ENCODE data around the gene RPGR.
A peak's percentile ranks its signal among the peaks of the same experiment; 100 is the strongest.

Gene RPGR, protein sequence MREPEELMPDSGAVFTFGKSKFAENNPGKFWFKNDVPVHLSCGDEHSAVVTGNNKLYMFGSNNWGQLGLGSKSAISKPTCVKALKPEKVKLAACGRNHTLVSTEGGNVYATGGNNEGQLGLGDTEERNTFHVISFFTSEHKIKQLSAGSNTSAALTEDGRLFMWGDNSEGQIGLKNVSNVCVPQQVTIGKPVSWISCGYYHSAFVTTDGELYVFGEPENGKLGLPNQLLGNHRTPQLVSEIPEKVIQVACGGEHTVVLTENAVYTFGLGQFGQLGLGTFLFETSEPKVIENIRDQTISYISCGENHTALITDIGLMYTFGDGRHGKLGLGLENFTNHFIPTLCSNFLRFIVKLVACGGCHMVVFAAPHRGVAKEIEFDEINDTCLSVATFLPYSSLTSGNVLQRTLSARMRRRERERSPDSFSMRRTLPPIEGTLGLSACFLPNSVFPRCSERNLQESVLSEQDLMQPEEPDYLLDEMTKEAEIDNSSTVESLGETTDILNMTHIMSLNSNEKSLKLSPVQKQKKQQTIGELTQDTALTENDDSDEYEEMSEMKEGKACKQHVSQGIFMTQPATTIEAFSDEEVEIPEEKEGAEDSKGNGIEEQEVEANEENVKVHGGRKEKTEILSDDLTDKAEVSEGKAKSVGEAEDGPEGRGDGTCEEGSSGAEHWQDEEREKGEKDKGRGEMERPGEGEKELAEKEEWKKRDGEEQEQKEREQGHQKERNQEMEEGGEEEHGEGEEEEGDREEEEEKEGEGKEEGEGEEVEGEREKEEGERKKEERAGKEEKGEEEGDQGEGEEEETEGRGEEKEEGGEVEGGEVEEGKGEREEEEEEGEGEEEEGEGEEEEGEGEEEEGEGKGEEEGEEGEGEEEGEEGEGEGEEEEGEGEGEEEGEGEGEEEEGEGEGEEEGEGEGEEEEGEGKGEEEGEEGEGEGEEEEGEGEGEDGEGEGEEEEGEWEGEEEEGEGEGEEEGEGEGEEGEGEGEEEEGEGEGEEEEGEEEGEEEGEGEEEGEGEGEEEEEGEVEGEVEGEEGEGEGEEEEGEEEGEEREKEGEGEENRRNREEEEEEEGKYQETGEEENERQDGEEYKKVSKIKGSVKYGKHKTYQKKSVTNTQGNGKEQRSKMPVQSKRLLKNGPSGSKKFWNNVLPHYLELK

DNA sequence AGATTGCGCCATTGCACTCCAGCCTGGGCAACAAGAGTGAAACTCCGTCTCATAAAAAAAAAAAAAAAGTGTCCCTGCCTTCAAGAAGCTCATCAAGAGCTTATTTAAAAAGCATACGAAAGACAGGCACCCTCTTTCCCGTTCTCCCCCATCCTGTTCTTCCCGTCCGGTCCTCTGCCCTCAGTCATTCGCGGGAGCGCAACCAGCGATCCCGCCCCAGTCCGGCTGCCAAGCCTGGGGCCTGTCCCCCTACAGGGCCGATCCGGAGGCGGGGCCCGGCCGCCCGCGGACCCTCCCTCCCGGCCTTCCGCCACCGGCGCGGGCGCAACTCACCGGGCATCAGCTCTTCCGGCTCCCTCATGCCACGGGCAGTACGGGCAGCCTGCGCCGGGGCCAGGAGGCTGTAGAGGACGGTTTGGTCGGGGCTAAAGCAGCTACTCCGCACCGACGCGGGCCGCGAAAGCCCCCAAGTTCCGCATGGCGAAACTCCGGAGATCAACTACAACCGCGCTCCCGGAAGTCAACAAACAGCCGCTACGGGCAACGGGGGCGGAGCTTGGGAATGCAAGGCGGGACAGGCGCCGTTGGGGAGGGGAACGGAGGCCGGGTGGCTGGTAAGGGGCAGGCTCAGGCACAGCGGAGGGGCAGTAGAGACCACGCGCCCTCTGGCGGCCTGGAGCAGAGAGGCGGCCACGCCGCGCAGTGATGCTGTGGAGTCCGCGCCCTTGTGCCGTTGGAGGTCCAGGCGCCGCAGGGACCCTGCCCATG lies at the start of gene RPGR:
Gene RPGR (minus strand): TSS at position 503 of the 768 bp plus-strand sequence. CDS start 142 bp downstream, at position 361.
- peak; percentile 93 for DNase-seq

DNA sequence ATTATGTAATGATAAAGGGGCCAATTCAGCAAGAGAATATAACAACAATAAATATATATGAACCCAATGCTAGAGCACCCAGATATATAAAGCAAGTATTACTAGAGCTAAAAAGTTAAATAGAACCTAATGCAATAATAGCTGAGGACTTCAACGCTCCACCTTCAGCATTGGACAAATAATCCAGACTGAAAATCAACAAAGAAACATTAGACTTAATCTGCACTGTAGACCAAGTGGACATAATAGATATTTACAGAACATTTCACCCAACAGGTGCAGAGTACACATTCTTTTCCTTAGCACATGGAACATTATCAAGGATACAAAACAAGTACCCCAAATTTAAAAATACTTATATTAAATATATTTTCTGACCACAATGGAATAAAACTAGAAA lies 49.4 kb upstream of the RPGR start:
- no peak for DNase-seq

DNA sequence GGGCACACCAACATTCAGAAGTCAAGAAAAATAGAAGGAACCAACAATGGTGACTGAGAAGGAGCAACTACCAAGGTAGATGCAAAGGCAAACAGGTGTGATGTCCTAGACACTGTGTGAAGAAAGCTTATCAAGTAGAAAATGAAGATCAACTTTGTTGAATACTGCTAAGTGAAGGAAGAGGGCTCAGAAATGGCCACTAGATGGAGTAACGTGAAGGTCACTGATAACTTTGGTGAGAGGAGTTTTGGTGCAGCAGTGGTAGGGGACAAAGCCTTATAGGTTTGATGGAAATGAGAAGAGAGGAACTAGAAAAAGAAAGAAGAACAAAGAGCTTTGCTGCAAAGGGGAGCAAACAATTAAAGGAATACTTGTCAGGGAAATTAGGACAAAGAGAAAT lies 48.6 kb upstream of the RPGR start:
- DNase-seq = no peak

GRCh38 chrX:38374431-38374830 lies 47.1 kb upstream of the RPGR start:
- DNase-seq = no peak

GRCh38 chrX:38371641-38372040 lies 44.3 kb upstream of the RPGR start:
- DNase-seq = no peak

GRCh38 chrX:38368774-38369173 lies 41.5 kb upstream of the RPGR start:
- no peak for DNase-seq

DNA sequence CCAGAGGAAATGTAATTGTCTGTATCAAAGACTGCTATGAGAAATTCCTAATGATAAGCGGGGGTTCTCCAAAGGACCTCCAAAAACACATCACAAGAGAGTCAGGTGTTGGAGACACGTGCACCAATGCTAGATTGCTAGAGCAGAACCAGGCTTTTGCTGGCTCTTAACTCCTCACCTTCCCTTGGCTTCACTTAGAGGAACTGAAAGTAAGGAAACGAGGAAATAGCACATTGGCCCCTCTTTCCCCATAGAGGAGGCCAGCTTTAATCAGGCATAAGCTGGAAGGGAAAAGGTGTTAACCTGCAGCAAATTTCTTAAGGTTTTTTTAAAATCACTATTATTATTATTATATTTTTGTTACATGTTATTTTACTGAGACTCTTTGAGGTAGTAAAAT lies 38.6 kb upstream of the RPGR start:
- no peak for DNase-seq

GRCh38 chrX:38363046-38363445 lies 35.7 kb upstream of the RPGR start:
- no peak for DNase-seq

DNA sequence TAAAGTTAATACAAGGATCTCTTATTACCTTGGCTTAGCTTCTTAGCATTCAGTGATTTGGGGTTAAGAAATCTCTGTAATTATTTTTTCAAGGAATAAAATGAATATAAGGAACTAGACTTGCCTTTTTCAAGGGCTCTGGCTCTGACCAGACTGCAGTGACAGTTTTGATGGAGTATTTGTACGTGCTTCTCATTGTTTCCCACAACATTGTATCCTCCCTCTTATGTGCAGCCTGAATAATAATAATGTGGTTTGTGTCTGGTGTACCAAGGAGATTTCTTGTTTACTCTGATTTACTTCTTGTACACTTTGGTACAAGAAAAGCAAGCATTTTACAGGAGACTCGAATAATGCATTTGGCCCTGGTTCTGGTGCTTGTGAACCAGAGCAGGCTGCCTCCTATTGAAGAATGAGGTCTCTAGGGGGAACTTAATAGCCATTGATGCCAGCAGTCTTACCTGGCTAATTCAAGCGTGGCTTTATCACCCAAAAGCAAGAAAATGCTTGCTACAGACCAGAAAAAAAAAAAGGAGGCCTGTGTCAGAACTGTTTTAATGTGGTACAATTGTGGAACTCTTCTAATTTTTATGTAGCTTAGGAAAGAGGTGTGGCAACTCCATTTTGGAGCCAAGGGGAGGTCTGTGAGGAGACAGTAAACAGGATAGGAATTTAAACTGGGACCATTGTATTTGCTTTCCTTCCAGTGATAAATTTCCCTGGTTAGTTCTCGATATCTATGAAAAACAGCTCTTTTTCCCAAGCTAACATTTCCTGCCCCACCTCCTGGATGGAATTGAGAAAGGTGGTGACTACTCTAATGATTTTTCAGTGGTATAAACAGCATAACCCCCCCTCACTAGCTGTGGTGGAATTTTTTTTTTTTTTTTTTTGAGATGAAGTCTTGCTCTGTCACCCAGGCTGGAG lies 30.7 kb upstream of the RPGR start:
- no peak for DNase-seq

DNA sequence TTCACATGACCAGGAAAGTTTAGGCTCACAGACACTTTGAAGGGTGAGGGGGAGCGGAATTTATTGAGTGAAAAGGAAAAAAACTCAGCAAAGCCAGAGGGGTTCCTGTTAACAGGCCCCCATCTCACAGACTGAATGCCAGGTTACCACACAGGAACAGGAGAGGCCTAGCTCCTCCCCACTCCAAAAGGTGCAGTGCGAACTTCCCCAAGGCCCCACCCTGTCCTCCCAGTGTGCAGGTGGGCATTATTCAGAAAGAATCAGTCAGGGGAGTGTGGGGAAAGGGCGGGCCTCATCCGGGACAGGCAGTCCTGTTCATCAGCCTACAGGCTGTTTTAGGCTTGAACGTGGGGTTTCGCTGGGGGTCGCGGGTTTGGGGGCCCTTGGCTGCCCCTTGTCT lies 29.1 kb upstream of the RPGR start:
- no peak for DNase-seq

- no peak for DNase-seq
Observed at GRCh38 chrX:38352362-38352761, 25.1 kb upstream of the RPGR start, which contains the start of gene OTC. Gene OTC, plus strand, starts transcription at chrX:38352604. Its CDS starts 93 bp downstream, at chrX:38352697.

DNA sequence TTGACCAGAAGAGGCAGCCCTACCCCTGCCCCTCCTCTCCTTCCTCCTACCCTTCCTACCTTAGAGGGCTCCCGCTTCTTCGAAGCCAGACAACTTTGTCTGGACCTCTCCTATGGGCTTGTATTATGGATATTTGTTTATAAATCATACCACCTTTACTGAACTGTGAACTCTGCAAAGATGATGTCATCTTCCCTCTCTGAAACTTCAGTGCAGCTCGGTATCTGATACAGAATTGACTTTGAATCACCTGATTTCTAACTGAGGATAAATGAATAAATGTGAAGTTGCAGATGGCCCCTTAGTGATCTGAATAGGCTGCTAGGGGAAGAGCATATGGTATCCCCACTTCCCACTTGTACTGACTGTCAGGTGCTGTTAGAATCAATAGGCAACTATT lies 24.0 kb upstream of the RPGR start:
- no peak for DNase-seq

- DNase-seq = peak; percentile 1
Observed at GRCh38 chrX:38347136-38347535, 19.8 kb upstream of the RPGR start.

DNA sequence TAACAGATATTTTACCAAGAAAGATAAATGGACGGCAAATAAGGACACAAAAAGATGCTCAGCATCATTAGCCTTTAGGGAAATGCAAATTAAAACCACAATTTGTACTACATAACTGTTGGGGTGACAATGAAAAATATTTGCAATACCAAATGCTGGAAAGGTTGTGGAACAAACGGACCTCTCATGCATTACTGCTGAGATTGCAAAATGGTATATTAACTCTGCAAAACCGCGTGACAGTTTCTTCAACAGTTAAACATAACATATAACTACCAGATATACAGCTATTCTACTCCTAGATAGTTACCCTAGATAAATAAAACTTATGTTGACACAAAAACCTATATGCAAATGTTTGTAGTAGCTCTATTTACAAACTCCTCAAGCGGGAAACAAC lies 18.8 kb upstream of the RPGR start:
- no peak for DNase-seq

DNA sequence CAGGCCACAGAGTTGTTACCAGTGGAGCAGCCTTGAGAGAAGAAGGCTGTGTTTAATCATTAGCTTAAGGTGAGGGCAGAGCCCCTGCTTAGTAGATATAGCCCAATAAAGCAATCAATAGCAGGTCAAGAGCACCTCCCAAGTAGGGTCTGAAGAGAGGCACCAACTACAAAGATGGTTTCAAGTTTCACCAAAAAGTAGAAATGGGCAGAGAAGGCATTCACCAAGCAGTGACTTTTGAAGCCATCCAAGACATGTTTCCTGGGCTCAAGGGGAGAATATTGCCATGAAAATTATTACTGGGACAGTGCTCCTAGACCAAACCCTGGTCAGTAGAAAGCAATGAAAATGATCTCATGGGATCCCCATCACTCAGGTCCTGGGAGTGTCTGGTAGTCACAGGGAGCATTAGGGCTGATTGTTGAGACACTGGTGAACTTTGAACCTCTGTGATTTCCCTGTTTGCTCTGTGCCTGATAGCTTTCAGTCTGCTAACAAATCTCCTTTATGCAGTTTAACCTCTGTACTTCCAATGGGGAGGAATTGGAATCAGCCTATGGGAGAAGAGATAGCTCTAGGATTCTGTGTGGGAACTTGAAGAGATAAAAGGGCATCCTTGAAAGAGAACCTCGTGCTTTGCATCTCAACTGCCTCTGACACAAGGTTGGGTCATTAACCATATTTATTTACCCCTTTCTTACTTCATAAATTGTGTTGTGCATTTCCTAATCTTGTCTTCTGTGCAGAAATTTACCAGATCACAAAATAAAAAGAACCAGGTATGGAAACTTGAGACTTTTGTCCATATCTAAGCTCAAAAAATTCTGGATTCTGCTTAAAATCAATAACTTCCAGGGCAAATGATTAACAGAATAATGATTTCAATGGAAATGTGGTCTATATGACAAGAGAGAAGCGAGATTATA lies 15.8 kb upstream of the RPGR start:
- no peak for DNase-seq

GRCh38 chrX:38341442-38341841 lies 14.1 kb upstream of the RPGR start:
- DNase-seq = no peak

DNA sequence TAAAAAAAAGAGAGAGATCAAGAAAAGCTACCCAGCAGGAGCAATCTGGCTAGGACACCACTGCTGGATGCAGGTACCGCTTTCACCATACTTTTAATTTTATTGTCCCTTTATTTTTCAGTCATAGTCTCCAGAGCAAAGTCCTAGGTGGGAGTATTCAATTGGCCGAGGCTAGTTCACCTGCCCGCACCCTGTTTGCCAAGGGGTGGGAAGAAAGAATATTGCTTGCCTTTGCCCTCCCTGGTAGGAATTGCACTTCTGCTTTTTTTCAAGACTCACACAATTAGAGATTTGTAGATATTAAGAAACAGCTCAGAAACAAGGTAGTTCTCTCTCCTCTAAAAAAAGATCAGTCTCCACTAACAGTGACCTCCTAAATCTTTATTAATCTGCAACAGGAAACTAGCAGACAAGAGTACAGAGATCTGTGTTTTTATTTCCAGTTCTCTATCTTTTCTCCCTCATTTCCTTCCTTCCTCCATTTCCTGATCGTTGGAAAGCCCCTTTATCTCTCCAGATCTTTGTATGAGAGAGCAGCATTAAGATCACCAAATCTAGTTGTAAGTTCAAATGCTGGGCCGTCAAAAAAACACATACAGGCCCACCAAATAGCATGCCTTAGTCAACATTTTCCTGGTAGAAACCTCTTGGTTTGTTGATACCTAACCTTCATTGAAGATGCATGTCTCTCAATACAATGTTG lies 9.4 kb upstream of the RPGR start:
- no peak for DNase-seq

DNA sequence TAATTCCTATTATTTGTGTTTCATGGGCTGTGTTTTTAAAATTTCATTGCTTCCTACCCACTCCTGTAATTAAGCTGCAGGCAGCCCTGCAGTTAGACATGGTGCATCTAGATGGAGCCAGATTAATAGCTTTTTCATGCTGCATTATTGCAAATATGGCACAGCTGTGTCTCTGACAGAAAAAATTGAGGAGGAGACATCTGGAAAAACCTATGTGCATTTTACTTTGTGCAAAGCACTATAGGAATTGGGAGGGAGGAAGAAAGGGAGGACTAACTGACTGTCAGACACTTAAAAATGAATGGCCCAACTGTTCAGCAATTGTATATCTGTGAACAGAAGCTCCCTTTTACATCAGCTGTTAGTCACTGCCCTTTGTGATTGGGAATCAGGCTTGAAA lies 8.1 kb upstream of the RPGR start:
- no peak for DNase-seq

GRCh38 chrX:38332505-38332904 lies 5.2 kb upstream of the RPGR start:
- DNase-seq = no peak

GRCh38 chrX:38327775-38328081 lies 419 bp upstream of the RPGR start:
- no peak for DNase-seq

All from CD4-positive, alpha-beta T cell treated with Interleukin-4 for 4 hours (primary cell).